Activated CD4-positive, alpha-beta memory T cell treated with anti-CD3 and anti-CD28 coated beads for 36 hours (primary cell): Measurements from ENCODE around the gene MAPKAPK5. TPM values are rescaled to one million over a fixed set of nuclear protein-coding genes. Genes with fewer than 3 reads are reported as not detected.

Source experiments
- CTCF ChIA-PET: fragments of 350-600 bp; sonication (Branson Sonifier 250); formaldehyde crosslinking; loops from one replicate; lab custom pipeline; 2021; ENCODE audit warnings: antibody characterized with exemption, inconsistent platforms; lab: Charles Lee
- POLR2A ChIA-PET: fragments of 350-600 bp; sonication (Branson Sonifier 250); formaldehyde crosslinking; loops from one replicate; lab custom pipeline; 2021; ENCODE audit warnings: antibody characterized with exemption; lab: Charles Lee
- DNase-seq: peaks from one replicate; pipeline ENCODE4 v3.0.0-alpha.2; 2020
- H3K27ac Mint-ChIP-seq: one replicate; pipeline ENCODE4 v1.8.0; 2021; ENCODE audit warnings: mixed read lengths
- H3K27me3 Mint-ChIP-seq: one replicate; pipeline ENCODE4 v1.8.0; 2021; ENCODE audit warnings: mixed read lengths
- H3K36me3 Mint-ChIP-seq: one replicate; pipeline ENCODE4 v1.8.0; 2021; ENCODE audit warnings: mixed read lengths
- H3K4me1 Mint-ChIP-seq: one replicate; pipeline ENCODE4 v1.8.0; 2021; ENCODE audit warnings: low read depth, mixed read lengths
- H3K4me3 Mint-ChIP-seq: one replicate; pipeline ENCODE4 v1.8.0; 2021; ENCODE audit warnings: mild to moderate bottlenecking, mixed read lengths
- H3K9me3 Mint-ChIP-seq: one replicate; pipeline ENCODE4 v1.8.0; 2021; ENCODE audit warnings: mixed read lengths
- intact Hi-C: fragments of 100-400 bp; cut with micrococcal nuclease; formaldehyde crosslinking; loops from one replicate; pipeline ENCODE4 v1.15.1; 2023
- total RNA-seq, 2 experiments: library from RNA; stranded (reverse); gene quantifications; one replicate each; pipeline ENCODE4 v1.2.3, GENCODE V29; 2021

Gene MAPKAPK5, protein sequence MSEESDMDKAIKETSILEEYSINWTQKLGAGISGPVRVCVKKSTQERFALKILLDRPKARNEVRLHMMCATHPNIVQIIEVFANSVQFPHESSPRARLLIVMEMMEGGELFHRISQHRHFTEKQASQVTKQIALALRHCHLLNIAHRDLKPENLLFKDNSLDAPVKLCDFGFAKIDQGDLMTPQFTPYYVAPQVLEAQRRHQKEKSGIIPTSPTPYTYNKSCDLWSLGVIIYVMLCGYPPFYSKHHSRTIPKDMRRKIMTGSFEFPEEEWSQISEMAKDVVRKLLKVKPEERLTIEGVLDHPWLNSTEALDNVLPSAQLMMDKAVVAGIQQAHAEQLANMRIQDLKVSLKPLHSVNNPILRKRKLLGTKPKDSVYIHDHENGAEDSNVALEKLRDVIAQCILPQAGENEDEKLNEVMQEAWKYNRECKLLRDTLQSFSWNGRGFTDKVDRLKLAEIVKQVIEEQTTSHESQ
- 10 to 100 TPM; 53.7 to 53.9 TPM for total RNA-seq

DNA sequence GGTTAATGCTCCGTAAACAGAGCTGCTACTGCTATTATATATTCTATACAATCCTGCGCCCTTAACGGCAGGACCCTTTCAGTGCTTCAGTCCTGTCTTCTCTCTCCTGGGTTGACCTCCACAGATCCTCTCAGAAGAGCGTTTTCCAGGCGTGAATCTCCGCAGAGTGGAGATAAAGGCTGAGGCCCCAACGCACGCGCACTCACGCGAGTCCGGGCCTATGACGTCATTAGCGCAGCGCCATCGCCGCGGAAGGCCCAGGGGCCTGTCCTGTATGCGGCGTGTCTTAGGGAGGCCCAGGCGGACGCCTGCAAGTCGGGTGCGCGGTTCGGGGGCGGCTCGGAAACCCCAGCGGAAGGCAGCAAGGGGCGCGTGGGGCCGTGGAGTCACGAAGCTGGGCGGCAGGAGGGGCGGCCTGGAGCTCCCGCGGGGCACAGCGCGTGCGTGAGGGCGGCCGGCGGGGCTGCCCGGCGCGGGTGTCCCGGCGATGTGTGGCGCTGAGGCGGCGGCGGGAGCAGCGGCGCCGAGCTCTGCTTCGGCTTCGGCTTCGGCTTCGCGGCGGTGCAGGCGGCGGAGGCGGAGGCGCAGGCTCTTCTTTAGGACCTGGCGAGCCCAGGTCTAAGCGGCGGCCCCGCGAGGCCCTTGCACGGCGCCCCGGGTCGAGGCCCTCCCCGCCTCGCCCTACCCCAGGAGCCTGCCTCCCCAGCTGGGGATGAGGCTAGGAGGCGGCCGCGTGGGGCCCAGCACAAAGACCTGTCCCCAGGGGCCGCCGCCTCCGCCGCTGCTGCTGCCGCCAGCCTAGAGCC lies at the start of gene MAPKAPK5:
TSS of gene MAPKAPK5 (plus strand) at position 479 of the 806 bp plus-strand sequence. CDS start 506 bp downstream, outside the sequence.
- DNase-seq, result peak; percentile 98
- peak within 1 kb of the TSS; percentile 98 for H3K4me3 Mint-ChIP-seq
- peak within 1 kb of the TSS; percentile 95 for H3K27ac Mint-ChIP-seq
- H3K4me1 Mint-ChIP-seq, result peaks cover 56% of the 10 kb centered on the region
- H3K9me3 Mint-ChIP-seq, result no peaks in the 10 kb centered on the region
- H3K36me3 Mint-ChIP-seq, result peaks cover 33% of the 10 kb centered on the region
- CTCF ChIA-PET, result interaction anchor here (1.4 to 2.1 kb wide), 2 partner anchors 15 to 30 kb away, joined by 3 to 8 read pairs; no protein-coding TSS in a partner anchor
- no peaks in the 10 kb centered on the region for H3K27me3 Mint-ChIP-seq
- POLR2A ChIA-PET, result interaction anchor here (0.5 to 2.4 kb wide), 9 partner anchors 8 to 577 kb away, joined by 3 to 10 read pairs (median 4); partner anchors contain the start of genes ERP29, PTPN11 and TMEM116
- intact Hi-C loops, result loop anchor here (5.0 to 10.0 kb wide), 4 partner anchors 155 to 575 kb away; partner anchors contain the start of genes ACAD10, BRAP, ERP29 and HECTD4

DNA sequence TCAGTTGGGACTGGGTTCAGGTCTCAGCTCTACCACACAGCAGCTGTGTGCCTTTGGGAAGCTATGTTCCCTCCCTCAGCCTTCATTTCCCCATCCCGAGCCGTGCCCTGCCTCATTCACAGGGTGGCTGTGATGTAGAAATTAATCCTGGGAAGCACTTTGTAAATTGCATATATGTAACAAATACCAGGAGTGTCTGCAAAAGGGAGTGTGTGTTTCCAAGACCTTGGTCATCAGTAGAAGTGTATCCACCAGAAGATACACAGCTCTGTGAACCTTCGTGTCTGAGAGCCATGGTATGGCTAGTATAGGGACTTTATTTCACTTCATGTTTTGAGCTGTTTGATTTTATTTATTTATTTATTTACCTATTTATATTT lies 49.2 kb upstream of the MAPKAPK5 start:
- no peaks in the 10 kb centered on the region for H3K36me3 Mint-ChIP-seq
- ChIA-PET POLR2A (no interaction called here), CTCF (no interaction called here)
- no peak overlapping the region for H3K27ac Mint-ChIP-seq
- no peaks in the 10 kb centered on the region for H3K9me3 Mint-ChIP-seq
- no peak for DNase-seq
- H3K4me3 Mint-ChIP-seq, result no peak overlapping the region
- H3K4me1 Mint-ChIP-seq, result no peaks in the 10 kb centered on the region
- H3K27me3 Mint-ChIP-seq, result no peaks in the 10 kb centered on the region
- intact Hi-C loops, result no loop called here

DNA sequence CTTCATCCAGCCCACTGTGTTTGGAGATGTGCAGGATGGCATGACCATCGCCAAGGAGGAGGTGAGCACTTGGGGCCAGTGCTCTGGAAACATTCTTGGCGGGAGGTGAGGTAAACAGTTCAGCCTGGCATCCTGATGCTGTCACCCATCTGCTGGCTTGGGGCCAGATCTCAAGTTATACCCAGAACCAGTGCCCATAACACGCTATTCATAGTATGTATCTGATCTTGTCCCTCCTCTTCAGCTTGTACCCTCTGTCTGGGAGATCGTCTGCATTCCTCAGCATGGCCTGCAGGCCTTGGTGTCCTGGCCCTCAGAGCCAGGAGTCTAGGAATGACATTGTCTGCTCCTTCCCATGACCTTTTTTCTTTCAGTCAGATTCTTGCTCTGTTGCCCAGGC lies 43.8 kb upstream of the MAPKAPK5 start:
- Mint-ChIP-seq H3K4me3 (no peak overlapping the region), H3K36me3 (no peaks in the 10 kb centered on the region), H3K9me3 (no peaks in the 10 kb centered on the region), H3K4me1 (no peaks in the 10 kb centered on the region), H3K27ac (no peak overlapping the region), H3K27me3 (no peaks in the 10 kb centered on the region)
- ChIA-PET CTCF (interaction anchor here (0.6 kb wide), 1 partner anchor 1377 kb away, joined by 3 read pairs; no protein-coding TSS in a partner anchor), POLR2A (no interaction called here)
- intact Hi-C loops, result no loop called here
- no peak for DNase-seq

DNA sequence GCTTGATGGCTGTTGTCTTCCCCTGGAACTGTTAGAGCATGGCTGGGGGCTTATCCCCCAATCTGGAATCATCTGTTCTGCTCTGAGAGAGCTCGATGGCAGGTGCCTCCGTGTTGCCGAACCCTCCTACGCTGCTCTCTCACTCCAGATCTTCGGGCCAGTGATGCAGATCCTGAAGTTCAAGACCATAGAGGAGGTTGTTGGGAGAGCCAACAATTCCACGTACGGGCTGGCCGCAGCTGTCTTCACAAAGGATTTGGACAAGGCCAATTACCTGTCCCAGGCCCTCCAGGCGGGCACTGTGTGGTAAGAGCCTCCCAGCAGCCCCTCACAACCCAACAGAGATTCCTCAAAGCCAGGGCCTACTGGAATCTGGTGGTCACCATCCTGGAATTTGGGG lies 42.3 kb upstream of the MAPKAPK5 start:
- intact Hi-C loops, result no loop called here
- no peak for DNase-seq
- H3K9me3 Mint-ChIP-seq, result no peaks in the 10 kb centered on the region
- no peaks in the 10 kb centered on the region for H3K36me3 Mint-ChIP-seq
- H3K4me1 Mint-ChIP-seq, result no peaks in the 10 kb centered on the region
- H3K27me3 Mint-ChIP-seq, result no peaks in the 10 kb centered on the region
- ChIA-PET CTCF (interaction anchor here (1.0 to 1.6 kb wide), 2 partner anchors 13 kb away, joined by 4 to 10 read pairs; no protein-coding TSS in a partner anchor), POLR2A (no interaction called here)
- H3K27ac Mint-ChIP-seq, result no peak overlapping the region
- H3K4me3 Mint-ChIP-seq, result no peak overlapping the region

DNA sequence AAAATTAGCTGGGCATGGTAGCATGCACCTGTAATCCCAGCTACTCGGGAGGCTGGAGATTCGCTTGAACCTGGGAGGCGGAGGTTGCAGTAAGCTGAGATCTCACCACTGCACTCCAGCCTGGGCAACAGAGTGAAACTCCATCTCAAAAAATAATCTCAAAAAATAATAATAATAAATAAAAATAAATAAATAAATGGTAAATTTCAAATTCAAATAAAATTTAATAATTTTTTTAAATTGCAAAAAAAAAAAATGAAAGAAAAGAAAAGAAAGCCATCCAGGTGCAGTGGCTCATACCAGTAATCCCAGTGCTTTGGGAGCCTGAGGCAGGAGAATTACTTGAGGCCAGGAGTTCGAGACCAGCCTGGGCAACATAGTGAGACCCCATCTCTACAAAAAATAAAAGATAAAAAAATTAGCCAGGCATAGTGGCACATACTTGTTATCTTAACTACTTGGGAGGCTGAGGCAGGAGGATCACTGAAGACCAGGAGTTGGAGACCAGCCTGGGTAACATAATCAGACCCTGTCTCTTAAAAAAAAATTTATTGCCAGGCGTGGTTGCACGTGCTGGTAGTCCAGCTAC lies 38.9 kb upstream of the MAPKAPK5 start:
- no peak overlapping the region for H3K27ac Mint-ChIP-seq
- H3K27me3 Mint-ChIP-seq, result no peaks in the 10 kb centered on the region
- no peak for DNase-seq
- H3K4me3 Mint-ChIP-seq, result no peak overlapping the region
- CTCF ChIA-PET, result interaction anchor here (1.2 kb wide), 1 partner anchor 10 kb away, joined by 4 read pairs; no protein-coding TSS in a partner anchor
- POLR2A ChIA-PET, result interaction anchor here (0.7 kb wide), 1 partner anchor 432 kb away, joined by 3 read pairs; no protein-coding TSS in a partner anchor
- H3K4me1 Mint-ChIP-seq, result no peaks in the 10 kb centered on the region
- H3K9me3 Mint-ChIP-seq, result no peaks in the 10 kb centered on the region
- intact Hi-C loops, result no loop called here
- no peaks in the 10 kb centered on the region for H3K36me3 Mint-ChIP-seq

DNA sequence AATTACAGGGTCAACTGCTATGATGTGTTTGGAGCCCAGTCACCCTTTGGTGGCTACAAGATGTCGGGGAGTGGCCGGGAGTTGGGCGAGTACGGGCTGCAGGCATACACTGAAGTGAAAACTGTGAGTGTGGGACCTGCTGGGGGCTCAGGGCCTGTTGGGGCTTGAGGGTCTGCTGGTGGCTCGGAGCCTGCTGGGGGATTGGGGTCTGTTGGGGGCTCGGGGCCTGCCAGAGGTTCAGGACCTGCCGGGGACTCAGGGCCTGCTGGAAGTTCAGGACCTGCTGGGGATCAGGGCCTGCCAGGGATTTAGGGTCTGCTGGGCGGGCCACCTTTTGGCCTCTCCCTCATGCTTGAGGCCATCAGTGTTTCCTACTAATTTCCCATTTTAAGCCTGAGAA lies 38.2 kb upstream of the MAPKAPK5 start:
- DNase-seq, result no peak
- Mint-ChIP-seq H3K4me3 (no peak overlapping the region), H3K36me3 (no peaks in the 10 kb centered on the region), H3K9me3 (no peaks in the 10 kb centered on the region), H3K27me3 (no peaks in the 10 kb centered on the region), H3K27ac (no peak overlapping the region), H3K4me1 (no peaks in the 10 kb centered on the region)
- ChIA-PET POLR2A (interaction anchor here (0.7 kb wide), 1 partner anchor 431 kb away, joined by 3 read pairs; no protein-coding TSS in a partner anchor), CTCF (no interaction called here)
- intact Hi-C loops, result no loop called here

DNA sequence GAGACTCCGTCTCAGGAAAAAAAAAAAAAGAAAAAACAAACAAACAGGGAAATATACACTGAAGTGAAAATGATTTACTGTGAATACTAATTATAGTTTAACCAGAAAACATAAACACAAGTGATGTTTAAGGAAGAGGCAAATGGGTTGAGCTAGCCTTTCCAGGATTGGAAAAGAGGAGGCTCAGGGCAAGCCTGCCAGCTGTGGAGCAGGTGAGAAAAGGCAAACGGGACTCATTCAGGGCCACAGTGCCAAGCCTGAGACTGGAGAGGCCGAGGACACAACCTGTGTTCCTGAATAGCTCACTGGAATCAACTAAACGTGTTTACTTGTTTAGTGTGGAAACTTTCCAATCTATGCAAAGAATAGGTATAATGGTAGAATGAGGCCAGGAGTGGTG lies 35.7 kb upstream of the MAPKAPK5 start:
- Mint-ChIP-seq H3K27ac (no peak overlapping the region), H3K4me3 (no peak overlapping the region), H3K27me3 (no peaks in the 10 kb centered on the region), H3K36me3 (no peaks in the 10 kb centered on the region), H3K9me3 (no peaks in the 10 kb centered on the region), H3K4me1 (no peaks in the 10 kb centered on the region)
- DNase-seq, result no peak
- POLR2A ChIA-PET, result no interaction called here
- intact Hi-C loops, result no loop called here
- CTCF ChIA-PET, result no interaction called here

- no peak for DNase-seq
- no peak overlapping the region for H3K27ac Mint-ChIP-seq
- ChIA-PET CTCF (no interaction called here), POLR2A (no interaction called here)
- no peaks in the 10 kb centered on the region for H3K4me1 Mint-ChIP-seq
- no peaks in the 10 kb centered on the region for H3K27me3 Mint-ChIP-seq
- H3K4me3 Mint-ChIP-seq, result no peak overlapping the region
- H3K36me3 Mint-ChIP-seq, result no peaks in the 10 kb centered on the region
- no peaks in the 10 kb centered on the region for H3K9me3 Mint-ChIP-seq
- intact Hi-C loops, result no loop called here
Observed at GRCh38 chr12:111807232-111807631, 34.8 kb upstream of the MAPKAPK5 start.

- intact Hi-C loops, result loop anchor here (1.0 to 5.0 kb wide), 3 partner anchors 46 to 416 kb away; partner anchors contain the start of genes ACAD10, ALDH2 and BRAP
- CTCF ChIA-PET, result interaction anchor here (0.6 to 3.2 kb wide), 46 partner anchors 8 to 775 kb away, joined by 3 to 33 read pairs (median 4); partner anchors contain the start of genes ACAD10, BRAP and MAPKAPK5
- Mint-ChIP-seq H3K4me3 (no peak overlapping the region), H3K27ac (no peak overlapping the region), H3K27me3 (no peaks in the 10 kb centered on the region), H3K36me3 (no peaks in the 10 kb centered on the region), H3K9me3 (no peaks in the 10 kb centered on the region), H3K4me1 (peaks cover 7% of the 10 kb centered on the region)
- POLR2A ChIA-PET, result interaction anchor here (0.7 kb wide), 1 partner anchor 49 kb away, joined by 3 read pairs; no protein-coding TSS in a partner anchor
- DNase-seq, result peak; percentile 79
Observed at GRCh38 chr12:111812881-111813741, 28.9 kb upstream of the MAPKAPK5 start.

GRCh38 chr12:111816065-111816615 lies 25.9 kb upstream of the MAPKAPK5 start:
- Mint-ChIP-seq H3K27me3 (no peaks in the 10 kb centered on the region), H3K36me3 (no peaks in the 10 kb centered on the region), H3K27ac (no peak overlapping the region), H3K4me1 (peaks cover 7% of the 10 kb centered on the region), H3K9me3 (peaks cover 4% of the 10 kb centered on the region), H3K4me3 (no peak overlapping the region)
- CTCF ChIA-PET, result interaction anchor here (1.7 kb wide), 1 partner anchor 130 kb away, joined by 5 read pairs; the partner anchor contains the start of genes ACAD10 and BRAP
- POLR2A ChIA-PET, result no interaction called here
- intact Hi-C loops, result no loop called here
- DNase-seq, result no peak
